Activated CD4-positive, alpha-beta T cell treated with anti-CD3 and anti-CD28 coated beads for 4 hours (primary cell): ENCODE data around the gene CEACAM7.
"Not testable (repeated sequence)": the region's sequence is repeated elsewhere in the genome, so short reads cannot be mapped to it uniquely, and the experiment has no call there.

Experiments used
- DNase-seq, 2 donors: peaks; one replicate each; pipeline ENCODE4 v3.0.0-alpha.2; 2020

CEACAM7 gene

DNA sequence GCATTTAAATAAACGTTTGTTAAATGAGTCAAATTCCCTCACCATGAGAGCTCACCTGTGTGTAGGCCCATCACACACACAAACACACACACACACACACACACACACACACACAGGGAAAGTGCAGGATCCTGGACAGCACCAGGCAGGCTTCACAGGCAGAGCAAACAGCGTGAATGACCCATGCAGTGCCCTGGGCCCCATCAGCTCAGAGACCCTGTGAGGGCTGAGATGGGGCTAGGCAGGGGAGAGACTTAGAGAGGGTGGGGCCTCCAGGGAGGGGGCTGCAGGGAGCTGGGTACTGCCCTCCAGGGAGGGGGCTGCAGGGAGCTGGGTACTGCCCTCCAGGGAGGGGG is 11.9 kb upstream of the CEACAM7 start:
- no peak for DNase-seq

DNA sequence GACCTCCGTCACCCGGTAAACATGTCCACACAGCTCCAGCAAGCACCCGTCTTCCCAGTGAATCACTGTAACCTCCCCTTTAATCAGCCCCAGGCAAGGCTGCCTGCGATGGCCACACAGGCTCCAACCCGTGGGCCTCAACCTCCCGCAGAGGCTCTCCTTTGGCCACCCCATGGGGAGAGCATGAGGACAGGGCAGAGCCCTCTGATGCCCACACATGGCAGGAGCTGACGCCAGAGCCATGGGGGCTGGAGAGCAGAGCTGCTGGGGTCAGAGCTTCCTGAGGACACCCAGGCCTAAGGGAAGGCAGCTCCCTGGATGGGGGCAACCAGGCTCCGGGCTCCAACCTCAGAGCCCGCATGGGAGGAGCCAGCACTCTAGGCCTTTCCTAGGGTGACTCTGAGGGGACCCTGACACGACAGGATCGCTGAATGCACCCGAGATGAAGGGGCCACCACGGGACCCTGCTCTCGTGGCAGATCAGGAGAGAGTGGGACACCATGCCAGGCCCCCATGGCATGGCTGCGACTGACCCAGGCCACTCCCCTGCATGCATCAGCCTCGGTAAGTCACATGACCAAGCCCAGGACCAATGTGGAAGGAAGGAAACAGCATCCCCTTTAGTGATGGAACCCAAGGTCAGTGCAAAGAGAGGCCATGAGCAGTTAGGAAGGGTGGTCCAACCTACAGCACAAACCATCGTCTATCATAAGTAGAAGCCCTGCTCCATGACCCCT is 11.3 kb upstream of the CEACAM7 start:
- no peak for DNase-seq

DNA sequence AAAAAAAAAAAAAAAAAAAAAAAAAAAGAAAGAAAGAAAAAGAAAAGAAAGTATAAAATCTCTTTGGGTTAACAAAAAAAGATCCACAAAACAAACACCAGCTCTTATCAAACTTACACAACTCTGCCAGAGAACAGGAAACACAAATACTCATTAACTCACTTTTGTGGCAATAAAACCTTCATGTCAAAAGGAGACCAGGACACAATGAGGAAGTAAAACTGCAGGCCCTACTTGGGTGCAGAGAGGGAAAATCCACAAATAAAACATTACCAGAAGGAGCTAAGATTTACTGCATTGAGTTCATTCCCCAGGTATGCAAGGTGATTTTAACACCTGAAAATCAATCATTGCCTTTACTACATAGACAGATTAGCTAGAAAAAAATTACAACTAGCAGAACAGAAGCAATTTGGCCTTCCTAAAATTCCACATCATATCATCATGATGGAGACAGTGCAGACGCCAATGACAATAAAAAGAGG is 10.7 kb upstream of the CEACAM7 start:
- no peak for DNase-seq

DNA sequence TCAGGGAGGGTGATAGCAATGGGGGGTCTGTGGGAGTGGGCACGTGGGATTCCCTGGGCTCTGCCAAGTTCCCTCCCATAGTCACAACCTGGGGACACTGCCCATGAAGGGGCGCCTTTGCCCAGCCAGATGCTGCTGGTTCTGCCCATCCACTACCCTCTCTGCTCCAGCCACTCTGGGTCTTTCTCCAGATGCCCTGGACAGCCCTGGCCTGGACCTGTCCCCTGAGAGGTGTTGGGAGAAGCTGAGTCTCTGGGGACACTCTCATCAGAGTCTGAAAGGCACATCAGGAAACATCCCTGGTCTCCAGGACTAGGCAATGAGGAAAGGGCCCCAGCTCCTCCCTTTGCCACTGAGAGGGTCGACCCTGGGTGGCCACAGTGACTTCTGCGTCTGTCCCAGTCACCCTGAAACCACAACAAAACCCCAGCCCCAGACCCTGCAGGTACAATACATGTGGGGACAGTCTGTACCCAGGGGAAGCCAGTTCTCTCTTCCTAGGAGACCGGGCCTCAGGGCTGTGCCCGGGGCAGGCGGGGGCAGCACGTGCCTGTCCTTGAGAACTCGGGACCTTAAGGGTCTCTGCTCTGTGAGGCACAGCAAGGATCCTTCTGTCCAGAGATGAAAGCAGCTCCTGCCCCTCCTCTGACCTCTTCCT is 9.3 kb upstream of the CEACAM7 start:
- DNase-seq: no peak

DNA sequence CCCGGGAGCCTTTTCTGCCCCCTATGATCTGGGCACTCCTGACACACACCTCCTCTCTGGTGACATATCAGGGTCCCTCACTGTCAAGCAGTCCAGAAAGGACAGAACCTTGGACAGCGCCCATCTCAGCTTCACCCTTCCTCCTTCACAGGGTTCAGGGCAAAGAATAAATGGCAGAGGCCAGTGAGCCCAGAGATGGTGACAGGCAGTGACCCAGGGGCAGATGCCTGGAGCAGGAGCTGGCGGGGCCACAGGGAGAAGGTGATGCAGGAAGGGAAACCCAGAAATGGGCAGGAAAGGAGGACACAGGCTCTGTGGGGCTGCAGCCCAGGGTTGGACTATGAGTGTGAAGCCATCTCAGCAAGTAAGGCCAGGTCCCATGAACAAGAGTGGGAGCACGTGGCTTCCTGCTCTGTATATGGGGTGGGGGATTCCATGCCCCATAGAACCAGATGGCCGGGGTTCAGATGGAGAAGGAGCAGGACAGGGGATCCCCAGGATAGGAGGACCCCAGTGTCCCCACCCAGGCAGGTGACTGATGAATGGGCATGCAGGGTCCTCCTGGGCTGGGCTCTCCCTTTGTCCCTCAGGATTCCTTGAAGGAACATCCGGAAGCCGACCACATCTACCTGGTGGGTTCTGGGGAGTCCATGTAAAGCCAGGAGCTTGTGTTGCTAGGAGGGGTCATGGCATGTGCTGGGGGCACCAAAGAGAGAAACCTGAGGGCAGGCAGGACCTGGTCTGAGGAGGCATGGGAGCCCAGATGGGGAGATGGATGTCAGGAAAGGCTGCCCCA is 8.5 kb upstream of the CEACAM7 start:
- no peak for DNase-seq

DNA sequence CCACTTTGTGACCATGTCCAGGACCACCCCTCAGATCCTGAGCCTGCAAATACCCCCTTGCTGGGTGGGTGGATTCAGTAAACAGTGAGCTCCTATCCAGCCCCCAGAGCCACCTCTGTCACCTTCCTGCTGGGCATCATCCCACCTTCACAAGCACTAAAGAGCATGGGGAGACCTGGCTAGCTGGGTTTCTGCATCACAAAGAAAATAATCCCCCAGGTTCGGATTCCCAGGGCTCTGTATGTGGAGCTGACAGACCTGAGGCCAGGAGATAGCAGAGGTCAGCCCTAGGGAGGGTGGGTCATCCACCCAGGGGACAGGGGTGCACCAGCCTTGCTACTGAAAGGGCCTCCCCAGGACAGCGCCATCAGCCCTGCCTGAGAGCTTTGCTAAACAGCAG is 7.7 kb upstream of the CEACAM7 start:
- DNase-seq: no peak

DNA sequence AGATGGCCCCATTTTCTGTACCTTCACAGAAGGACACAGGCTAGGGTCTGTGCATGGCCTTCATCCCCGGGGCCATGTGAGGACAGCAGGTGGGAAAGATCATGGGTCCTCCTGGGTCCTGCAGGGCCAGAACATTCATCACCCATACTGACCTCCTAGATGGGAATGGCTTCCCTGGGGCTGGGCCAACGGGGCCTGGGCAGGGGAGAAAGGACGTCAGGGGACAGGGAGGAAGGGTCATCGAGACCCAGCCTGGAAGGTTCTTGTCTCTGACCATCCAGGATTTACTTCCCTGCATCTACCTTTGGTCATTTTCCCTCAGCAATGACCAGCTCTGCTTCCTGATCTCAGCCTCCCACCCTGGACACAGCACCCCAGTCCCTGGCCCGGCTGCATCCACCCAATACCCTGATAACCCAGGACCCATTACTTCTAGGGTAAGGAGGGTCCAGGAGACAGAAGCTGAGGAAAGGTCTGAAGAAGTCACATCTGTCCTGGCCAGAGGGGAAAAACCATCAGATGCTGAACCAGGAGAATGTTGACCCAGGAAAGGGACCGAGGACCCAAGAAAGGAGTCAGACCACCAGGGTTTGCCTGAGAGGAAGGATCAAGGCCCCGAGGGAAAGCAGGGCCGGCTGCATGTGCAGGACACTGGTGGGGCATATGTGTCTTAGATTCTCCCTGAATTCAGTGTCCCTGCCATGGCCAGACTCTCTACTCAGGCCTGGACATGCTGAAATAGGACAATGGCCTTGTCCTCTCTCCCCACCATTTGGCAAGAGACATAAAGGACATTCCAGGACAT is 7.0 kb upstream of the CEACAM7 start:
- no peak for DNase-seq

DNA sequence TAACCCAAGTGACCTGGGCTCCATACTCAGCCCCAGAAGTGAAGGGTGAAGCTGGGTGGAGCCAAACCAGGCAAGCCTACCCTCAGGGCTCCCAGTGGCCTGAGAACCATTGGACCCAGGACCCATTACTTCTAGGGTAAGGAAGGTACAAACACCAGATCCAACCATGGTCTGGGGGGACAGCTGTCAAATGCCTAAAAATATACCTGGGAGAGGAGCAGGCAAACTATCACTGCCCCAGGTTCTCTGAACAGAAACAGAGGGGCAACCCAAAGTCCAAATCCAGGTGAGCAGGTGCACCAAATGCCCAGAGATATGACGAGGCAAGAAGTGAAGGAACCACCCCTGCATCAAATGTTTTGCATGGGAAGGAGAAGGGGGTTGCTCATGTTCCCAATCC is 6.1 kb upstream of the CEACAM7 start:
- no peak for DNase-seq

DNA sequence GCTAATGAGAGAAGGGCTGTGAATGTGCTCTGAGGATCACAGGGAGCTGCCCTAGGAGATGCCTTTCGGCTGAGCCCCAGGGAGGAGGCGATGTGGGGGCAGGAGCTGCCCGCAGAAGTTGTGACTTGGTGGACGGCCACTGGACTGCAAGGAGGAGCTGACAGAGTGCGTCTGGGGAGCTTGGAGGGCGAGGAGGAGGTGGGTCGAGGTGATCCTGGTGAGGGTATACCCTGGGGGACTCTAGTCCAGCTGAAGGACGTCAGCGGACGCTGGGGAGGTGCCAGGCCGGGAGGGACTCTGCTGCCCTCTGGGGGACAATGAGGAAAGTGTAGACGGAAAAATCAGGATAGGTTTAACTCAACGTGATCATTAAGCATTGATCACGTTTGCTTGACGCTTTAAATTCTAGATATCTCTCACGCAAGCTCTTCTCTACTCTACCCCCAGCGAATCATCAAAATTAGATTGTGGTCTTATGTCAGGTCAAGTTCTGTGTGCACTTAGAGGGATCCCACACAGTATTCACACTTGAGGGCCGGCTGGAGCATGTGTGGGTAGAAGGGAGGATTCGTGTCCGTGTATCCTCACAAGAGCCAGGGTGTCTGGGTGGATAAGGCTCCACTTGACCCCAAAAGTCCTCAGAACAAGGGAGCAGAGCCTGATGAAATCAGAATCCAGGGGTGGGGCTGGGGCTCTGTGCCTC is 3.3 kb upstream of the CEACAM7 start:
- DNase-seq: peak in 1 of 2 donors; percentile 28

DNA sequence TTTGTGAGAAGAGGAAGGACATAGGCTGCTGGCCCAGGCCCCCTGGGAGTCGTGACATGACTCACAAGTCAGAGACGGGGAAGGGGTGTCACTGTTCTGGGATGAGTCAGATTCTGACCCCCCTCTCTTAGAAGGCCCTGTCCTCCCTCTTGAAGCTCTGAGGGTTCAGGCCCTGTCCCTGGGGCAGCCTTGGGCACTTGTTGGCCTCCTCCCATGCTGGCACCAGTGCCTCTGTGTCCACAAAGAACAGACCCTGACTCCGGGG is 2.7 kb upstream of the CEACAM7 start:
- no peak for DNase-seq

DNA sequence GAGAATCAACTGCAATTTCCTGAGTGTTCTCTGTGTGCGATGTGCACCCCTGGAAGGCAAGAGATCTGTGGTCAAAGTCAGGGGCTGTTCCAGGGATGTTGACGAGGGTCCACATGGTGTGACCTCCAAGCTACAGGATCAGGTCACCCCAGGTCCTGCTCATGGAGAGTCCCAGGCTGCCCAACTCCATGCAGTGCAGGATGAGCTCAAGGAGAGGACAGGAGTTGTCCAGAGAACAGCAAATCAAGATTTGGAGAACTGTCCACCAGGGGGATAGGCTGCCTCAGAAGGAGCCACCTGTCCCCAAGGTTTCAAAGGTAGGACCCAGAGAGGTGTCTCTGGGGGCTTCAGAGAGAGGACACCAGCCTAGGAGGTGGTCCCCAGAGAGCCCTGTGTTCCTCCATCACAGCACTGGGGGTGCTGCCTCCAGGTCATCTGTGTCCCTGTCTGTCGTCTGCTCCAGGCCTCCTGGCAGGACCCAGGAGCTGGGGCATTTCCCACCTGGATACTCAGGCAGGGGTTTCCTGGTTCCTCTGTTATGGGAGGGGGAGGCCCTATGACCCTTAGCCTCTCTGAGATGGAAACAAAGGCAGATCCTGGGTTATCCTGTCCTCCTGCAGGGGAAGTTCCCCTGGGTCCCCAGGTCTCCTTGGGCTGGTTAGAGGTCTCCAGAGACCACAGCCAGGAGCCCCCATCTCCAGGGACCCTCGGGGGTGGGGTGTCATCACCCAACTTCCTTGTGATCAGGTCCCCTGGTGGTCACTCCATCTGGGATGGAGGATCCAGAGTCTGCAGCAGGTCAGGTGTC is 2.1 kb upstream of the CEACAM7 start:
- no peak for DNase-seq

DNA sequence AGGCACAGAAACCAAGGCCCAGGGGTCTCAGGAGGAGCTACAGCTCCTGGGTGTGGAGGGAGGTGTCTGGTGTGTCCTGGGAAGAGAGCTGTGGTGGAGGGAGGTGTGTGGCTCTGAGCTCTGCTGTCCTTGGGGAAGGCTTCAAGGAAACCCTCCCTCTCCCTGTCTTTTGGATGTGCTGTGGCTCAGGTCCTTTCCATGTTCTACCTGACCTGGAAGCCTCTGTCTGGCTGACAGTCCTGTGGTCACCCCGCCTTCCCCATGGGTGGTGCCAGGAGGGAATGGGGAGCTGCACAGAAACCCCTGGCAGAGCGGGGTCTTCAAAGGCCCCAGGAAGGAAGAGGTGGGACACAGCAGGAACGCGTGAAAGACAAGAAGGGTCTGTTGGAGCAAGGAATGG is 617 bp upstream of the CEACAM7 start:
- no peak for DNase-seq

DNA sequence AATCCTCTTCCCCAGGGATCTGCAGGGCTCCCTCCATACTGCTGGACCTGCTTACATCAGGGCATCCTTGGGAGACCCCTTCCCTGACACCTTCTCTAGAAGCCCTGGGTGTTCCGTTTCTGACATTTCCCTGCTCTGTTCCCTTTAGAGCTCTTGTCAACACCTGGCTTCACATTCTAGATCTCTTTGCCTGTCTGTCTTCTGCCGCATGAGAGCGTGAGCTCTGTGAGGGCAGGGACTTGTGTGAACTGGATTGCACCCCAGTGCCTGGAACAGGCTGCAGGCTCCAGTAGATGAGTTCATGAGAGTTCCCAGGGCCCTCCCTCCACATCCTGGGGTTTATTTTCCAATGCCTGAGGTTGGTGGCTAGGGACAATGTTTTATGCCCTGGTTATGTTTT is 651 bp downstream of the CEACAM7 start:
- DNase-seq: no peak

DNA sequence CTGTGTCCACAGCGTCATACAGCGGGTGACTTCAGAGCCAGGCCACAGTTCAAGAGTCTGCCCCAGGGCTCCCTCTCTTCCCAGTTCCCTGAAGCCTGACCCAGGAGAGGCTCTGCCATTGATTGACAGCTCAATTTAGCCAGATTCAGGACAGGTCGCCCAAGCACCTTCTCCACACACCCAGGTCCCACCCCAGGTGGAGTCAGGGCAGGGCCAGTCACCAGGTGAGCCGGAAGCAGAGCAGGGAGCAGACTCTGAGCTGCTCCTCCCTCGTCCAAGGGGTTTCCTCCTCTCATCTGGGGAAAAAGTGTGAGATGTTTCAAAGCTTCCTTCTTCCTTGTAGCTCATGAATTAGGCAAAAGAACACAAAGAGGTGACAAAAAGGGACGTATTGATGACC is 5.6 kb downstream of the CEACAM7 start:
- no peak for DNase-seq

DNA sequence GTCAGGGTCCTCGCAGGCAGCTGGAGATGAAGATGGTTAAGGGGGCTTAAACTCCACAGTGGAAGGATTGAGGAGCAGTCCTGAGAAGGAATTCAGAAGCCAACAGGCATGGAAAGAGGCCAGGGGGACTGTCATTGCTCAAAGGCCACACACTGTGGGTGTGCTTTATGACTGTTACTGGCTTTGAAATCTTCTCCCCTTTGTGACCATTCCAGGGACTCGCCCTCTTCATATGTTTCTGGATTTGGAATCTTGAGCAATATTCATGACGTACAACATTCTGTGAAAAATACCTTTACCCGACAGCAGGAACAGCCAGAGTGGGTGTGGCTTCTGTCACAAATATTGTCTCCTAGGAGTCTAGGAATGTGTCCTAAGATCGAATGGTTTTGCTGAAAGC is 16.6 kb downstream of the CEACAM7 start:
- no peak for DNase-seq

DNA sequence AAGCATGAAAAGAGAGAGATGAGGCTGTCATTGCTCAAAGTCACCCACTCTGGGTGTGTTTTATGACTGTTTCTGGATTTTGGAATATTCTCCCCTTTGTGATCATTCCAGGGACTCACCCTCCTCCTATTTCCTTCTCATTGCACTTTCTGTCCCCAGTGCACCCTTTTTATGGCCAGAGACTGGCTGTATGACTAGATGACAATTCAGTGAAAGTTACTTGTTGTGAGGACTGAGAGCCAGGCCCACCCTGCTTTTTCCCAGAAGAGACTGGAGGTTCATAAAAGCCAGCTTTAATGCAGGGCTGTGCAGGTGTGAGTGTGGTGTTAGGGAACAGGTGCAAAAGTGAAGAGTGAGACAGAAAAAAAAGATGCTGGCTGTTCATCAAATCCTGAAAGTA is 17.3 kb downstream of the CEACAM7 start:
- DNase-seq: no peak

DNA sequence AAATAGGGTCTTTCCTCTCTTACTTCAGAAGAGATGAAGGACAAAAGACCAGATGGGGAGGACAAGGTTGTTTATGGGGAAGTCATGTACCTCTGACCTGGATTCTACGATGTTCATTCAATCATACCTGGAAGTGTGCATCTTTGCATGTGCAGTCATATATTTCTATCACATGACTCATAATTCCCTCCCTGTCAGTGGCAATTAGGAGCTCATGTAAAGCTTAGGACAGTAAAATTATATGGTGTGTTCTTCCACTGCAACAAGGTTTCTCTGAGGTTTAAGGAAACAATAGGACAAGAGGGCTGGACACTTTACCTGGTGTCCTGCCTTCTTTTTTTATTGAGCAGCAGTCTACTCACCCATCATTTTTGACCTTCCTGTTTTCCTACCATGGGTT is 19.8 kb downstream of the CEACAM7 start:
- DNase-seq: no peak

DNA sequence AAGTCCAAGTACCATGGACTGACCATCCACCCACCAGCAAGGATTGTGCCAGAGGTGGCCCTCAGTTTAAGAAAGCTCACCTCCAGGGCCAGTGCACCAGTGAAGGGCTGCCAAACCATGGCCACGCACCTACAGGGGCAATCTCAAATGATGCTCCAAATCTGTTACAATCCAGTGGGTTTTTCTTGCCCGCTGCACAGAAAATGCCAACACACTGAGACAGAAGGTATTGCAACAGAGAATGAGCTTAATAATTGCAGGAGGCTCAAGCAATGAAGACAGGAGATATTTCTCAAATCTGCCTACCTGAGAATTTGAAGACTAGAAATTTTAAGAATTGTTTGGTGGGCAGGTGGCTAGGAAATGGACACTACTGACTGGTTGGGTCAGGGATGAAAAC is 22.0 kb downstream of the CEACAM7 start:
- no peak for DNase-seq

DNA sequence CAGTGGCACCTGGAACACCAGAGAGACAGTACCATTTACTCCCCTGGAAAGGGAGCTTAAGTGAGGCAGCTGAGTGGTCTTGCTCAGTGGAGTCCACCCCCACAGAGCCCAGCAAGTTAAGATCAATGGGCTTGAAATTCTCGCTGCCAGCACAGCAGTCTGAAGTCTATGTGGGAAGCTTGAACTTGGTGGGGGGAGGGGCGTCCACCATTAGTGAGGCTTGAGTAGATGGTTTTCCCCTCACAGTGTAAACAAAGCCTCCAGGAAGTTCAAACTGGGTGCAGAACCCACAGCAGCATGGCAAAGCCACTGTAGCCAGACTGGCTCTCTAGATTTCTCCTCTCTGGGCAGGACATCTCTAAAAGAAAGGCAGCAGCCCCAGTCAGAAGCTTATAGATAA is 30.9 kb downstream of the CEACAM7 start:
- no peak for DNase-seq

DNA sequence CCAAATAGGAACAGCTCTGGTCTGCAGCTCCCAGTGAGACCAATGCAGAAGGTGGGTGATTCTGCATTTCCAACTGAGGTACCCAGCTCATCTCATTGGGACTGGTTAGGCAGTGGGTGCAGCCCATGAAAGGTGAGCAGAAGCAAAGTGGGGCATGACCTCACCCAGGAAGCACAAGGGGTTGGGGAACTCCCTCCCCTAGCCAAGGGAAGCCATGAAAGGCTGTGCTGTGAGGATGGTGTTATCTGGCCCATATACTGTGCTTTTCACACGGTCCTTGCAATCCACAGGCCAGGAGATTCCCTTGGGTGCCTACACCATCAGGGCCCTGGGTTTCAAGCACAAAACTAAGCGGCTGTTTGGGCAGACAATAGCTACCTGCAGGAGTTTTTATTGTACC is 31.3 kb downstream of the CEACAM7 start:
- not testable (repeated sequence) for DNase-seq

DNA sequence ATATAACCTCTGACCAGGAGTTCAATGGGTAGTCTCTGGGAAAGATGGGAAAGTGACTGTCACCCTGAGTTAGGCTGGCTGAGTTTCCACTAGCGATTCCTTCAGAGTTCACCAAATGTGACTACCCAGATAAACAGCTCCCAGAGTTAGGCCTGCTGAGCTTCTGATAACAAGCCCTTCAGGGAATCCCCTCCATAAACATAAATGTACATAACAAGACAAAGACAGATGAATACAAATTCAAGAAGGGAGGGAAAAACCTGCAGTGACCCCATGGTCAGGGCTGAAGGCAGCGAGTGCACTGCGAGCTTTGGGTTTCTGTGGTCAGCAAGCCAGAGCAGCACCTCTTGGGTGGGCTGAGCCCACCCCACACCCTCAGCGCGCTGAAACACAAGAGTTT is 35.8 kb downstream of the CEACAM7 start:
- no peak for DNase-seq

DNA sequence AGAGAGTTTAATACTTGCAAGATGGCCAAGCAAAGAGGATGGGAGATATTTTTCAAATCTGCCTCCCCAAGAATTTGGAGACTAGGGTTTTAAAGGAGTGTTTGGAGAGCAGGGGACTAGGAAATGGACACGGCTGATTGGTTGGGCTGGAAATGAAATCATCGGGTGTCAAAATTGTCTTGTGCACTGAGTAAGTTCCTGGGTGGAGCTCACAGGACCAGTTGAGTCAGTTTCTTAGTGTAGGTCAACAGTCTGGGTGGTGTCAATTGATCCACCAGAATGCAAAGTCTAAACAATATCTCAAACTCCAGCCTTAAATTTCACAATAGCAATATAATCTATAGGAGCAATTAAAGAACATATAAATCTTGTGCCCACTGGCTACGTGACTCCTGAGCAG is 38.2 kb downstream of the CEACAM7 start:
- no peak for DNase-seq
